GM19193 (cell line): ENCODE data around the gene KIR2DL3.
"Not testable (repeated sequence)": the region's sequence is repeated elsewhere in the genome, so short reads cannot be mapped to it uniquely, and the experiment has no call there.

ENCODE experiments used
- POLR2A ChIP-seq: IDR thresholded peaks from 4 replicates; pipeline ENCODE4 v1.6.1; 2011; ENCODE audit not compliant: insufficient read depth, insufficient read length; ENCODE audit errors: extremely low read depth

Gene KIR2DL3

DNA sequence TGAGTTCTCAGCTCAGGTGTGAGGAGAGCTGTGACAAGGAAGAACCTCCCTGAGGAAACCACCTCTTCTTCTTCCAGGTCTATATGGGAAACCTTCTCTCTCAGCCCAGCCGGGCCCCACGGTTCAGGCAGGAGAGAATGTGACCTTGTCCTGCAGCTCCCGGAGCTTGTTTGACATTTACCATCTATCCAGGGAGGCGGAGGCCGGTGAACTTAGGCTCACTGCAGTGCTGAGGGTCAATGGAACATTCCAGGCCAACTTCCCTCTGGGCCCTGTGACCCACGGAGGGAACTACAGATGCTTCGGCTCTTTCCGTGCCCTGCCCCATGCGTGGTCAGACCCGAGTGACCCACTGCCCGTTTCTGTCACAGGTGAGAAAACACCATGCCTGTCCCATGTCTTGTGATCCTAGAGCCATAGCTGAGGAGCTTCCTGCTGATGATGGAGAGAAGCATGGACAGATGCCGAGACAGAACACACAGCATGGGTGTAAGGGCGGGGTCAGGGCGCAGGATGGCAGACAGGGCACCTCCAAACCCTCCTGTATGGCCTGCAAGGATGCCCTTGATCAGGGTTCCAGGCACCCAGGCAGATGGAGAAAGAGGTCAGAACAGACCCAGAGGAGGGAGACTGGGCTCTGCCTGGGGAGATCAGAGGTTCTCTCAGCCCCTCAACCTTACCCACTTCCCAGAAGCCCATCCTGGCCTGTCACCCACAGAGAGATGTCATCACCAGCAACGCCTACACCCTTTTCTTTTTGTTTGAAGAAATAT, 8.7 kb upstream of the KIR2DL3 start:
- no peak for TF ChIP-seq POLR2A

DNA sequence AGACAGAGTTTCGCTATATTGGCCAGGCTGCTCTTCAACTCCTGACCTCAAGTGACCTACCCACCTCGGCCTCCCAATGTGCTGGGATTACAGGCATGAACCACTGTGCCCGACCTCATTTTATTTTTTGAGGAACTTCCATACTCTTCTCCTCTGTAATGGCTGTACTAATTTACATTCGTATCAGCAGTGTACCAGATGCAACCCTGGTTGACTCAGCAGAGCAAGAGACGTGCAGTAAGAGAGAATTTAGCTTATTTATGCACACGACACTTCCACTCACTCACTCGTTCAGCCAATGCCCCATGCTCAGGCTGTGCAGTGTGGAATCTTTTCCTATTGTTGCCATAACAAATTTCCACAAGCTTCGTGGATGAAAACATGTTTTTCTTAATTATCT, 7.1 kb upstream of the KIR2DL3 start:
- TF ChIP-seq POLR2A, result no peak

DNA sequence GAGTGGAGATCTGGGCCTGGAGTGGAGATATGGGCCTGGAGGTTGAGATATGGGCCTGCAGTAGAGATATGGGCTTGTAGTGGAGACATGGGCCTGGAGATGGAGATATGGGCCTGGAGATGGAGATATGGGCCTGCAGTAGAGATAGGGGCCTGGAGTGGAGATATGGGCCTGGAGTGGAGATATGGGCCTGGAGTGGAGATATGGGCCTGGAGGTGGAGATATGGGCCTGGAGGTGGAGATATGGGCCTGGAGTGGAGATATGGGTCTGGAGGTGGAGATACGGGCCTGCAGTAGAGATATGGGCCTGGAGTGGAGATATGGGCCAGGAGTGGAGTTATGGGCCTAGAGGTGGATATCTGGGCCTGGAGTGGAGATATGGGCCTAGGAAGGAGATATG, 402 bp downstream of the KIR2DL3 start:
- no peak for TF ChIP-seq POLR2A

DNA sequence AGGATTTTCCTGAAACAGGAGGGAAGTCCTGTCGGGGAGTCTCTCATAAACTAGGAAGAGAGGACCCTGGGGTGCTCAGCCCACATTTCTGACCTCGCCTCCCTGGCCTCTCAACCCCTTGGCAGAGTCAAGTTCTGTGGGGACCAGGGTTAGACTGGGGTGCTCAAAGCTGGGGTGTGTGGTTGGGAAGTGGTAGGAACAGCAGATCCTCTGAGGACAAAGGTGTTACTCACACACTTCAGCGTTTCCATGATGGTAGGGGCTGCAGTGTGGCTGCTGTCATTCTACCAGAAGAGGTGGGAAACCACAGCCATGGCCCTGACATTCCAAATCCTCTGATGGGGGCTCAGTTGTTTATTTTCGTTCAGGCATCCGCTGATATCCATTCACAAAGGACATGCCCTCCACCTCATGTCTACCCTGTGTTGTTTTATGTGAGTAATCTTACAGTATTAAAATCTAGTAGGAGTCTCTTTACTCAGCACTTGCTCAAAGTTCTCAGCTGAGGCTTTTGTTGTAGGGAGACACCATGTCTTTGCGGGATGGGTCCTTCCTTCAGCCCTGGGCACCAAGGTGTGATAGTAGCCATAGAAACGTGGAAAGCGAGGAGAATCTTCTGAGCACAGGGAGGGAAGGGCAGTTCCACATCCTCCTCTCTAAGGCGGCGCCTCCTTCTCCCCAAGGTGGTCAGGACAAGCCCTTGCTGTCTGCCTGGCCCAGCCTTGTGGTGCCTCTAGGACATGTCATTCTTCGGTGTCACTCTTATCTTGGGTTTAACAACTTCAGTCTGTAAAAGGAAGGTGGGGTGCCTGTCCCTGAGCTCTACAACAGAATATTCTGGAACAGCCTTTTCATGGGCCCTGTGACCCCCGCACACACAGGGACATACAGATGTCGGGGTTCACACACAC, 1.5 kb downstream of the KIR2DL3 start:
- TF ChIP-seq POLR2A, result no peak

DNA sequence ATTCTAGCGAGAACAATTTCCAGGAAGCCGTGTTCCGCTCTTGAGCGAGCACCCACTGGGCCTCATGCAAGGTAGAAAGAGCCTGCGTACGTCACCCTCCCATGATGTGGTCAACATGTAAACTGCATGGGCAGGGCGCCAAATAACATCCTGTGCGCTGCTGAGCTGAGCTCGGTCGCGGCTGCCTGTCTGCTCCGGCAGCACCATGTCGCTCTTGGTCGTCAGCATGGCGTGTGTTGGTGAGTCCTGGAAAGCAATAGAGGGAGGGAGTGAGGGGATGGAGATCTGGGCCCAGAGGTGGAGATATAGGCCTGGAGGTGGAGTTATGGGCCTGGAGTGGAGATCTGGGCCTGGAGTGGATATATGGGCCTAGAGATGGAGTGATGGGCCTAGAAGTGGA, 31.3 kb downstream of the KIR2DL3 start, which contains the start of gene KIR2DL1:
Gene KIR2DL1, plus strand, starts transcription at position 148 of the 400 bp plus-strand sequence. Its CDS starts 58 bp downstream, at position 206.
- TF ChIP-seq POLR2A, result not testable (repeated sequence)

DNA sequence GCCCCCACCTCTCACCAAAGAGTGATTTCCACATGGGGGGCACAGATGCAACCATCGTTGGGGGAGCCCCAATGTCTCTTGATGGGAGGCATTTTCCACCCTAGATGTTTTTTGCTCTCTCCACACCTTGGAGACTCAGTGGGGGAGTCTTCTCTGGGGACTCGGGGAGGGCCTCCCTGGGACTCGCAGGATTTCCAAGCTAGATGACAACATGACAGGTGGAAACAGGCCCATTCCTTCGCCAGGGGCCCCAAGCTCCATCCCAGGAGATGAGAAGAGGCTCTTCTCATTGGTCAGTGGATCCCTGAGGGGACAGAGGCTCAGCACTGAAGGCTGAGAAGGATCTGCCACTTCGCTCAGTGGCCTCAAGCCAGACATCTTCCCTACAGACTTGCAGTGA, 52.4 kb downstream of the KIR2DL3 start:
- no peak for TF ChIP-seq POLR2A

DNA sequence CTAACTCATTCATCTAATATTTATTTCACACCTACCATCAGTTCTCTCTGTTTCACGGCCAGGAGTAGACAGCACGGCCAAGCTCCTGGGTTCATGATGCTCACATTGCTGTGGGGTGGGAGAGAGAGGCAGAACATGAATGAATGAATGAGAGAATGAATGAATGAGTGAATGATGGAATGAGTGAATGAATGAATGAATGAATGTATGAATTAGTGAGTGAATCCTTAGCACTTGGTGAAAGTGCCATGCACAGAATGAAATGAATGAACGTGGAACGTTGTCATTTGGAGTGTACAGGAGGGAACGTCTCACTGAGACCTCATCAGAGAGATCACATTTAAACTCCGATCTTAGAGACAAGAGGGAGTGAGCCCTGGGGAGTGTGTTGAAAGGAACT, 53.2 kb downstream of the KIR2DL3 start:
- no peak for TF ChIP-seq POLR2A

DNA sequence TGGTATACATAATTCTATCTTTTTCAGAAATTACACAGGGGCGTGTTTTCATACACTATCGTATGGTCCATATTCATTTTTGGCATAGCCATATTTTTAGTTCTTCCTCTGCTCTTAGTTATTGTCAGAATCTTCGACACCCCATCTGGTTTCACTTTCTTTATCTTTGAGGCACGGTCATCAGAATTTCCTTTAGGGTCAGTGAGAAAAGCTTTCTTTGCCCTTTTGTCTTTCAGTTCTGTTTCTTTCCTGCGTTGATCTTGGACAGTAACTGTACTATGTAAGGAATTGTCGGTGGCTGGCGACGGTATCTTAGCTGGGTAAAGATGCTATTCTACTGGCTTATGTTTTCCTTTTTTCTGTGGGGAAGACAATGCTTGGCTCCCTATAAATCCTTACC, 54.5 kb downstream of the KIR2DL3 start:
- no peak for TF ChIP-seq POLR2A

DNA sequence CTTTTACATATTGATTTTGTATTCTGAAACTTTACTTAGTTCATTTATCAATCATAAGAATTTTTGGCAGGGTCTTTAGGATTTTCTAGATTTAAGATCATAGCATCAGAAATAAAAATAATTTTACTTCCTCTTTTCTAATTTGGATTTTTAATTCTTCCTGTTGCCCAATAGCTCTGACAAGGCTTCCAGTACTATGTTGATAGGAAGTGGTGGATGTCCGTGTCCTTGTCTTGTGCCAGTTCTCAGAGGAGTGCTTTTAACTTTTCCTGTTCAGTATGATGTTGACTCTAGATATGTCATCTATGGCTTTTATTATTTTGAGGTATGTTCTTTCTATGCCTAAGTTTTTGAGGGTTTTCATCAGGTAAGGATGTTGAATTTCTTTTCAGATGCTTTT, 57.4 kb downstream of the KIR2DL3 start:
- no peak for TF ChIP-seq POLR2A
